Activated CD4-positive, CD25-positive, alpha-beta regulatory T cell treated with anti-CD3 and anti-CD28 coated beads, Interleukin-2, amount 50 U/mL, for 24 hours (primary cell): ENCODE results near the gene MRTFA.
"Not testable (repeated sequence)": the region's sequence is repeated elsewhere in the genome, so short reads cannot be mapped to it uniquely, and the experiment has no call there.

ENCODE experiments used
- ATAC-seq, 2 donors: fragments of 150-1000 bp; cut with Tn5 transposase; one replicate each; pipeline ENCODE4 v1.10.0; 2021; ENCODE audit warnings: mild to moderate bottlenecking in 1 of 2, moderate library complexity in 1 of 2

The MRTFA gene

DNA sequence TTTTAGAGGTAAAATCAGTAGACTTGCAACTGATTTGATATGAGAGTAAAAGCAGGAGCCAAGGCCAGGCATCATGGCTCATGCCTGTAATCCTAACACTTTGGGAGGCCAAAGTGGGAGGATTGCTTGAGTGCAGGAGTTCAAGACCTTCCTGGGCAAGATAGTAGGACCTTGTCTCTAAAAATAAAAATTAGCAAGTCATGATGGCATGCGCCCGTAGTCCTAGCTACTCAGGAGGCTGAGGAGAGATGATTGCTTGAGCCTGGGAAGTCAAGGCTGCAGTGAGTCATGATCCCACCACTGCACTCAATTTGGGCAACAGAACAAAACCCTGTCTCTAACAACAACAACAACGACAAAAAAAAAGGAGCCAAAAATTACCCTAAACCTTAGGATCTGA, 252.6 kb downstream of the MRTFA start:
- ATAC-seq: no peak

DNA sequence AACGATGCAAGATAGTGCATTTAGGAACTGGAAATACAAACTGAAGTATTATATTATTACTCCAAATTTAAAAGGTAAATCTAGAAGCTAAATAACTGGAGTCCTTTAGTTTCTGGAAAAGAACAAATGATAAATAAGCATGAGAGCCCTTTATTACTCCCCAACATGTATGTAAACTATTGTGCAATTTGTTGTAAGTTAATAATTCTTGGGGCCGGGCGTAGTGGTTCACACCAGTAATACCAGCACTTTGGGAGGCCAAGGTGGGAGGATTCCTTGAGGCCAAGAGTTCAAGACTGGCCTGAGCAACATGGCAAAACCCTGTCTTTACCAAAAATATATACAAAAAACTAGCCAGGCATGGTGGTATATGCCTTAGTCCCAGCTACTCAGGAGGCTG, 255.1 kb downstream of the MRTFA start:
- ATAC-seq: no peak

DNA sequence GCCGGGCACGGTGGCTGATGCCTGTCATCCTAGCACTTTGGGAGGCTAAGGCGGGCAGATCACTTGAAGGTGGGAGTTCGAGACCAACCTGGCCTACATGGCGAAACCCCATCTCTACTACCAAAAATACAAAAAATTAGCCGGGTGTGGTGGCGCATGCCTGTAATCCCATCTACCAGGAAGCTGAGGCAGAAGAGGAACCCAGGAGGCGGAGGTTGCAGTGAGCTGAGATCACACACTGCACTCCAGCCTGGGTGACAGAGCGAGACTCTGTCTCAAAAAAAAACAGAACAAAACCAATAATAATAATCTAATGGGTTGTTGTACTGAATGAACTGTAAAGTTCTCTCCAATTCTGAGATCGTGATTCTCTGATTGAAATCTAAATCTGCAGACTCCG, 258.1 kb downstream of the MRTFA start:
- not testable (repeated sequence) for ATAC-seq

DNA sequence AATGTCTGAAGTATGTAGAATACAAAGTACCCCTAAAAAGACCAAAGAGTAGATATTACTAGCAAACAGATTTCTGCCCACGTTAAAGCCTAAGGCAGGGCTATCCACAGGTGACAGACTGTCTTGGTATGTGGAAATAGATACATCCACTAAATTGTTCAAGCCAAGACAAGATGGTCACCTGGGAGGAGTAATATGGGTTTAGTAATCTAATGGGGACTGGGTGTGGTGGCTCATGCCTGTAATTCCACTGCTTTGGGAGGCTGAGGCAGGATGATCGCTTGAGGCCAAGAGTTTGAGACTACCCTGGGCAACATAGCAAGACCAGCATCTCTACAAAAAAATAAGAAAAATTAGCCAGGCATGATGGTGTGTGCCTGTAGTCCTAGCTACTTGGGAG, 258.6 kb downstream of the MRTFA start:
- ATAC-seq: no peak

DNA sequence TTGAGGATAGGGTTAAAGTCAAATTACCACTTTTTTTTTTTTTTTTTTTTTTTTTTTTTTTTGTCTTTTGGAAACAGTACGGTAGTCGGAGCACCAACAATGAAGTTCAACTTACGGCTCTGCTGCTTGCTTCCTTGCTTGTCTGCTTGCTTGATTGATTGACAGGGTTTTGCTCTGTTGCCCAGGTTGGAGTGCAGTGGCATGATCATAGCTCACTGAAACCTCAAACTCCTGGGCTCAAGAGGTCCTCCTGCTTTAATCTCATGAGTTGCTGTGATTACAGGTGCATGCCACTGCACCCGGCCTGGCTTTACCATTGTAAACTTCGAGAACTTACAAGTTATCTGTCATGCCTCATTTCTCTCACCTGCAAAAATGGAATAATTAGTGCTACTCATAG, 260.4 kb downstream of the MRTFA start:
- no peak for ATAC-seq

DNA sequence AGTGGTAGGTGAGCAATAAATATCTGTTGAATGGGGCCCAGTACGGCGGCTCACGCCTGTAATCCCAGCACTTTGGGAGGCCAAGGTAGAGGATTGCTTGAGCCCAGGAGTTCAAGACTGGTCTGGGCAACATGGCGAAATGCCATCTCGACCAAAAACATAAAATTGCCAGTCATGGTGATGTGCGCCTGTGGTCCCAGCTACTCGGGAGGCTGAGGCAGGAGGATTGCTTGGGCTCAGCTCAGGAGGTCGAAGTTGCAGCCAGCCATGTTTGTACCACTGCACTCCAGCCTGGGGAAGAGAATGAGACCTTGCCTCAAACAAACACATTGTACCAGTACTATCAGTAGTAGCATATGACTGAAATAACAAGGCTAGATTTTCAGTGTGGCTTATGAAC, 262.0 kb downstream of the MRTFA start:
- ATAC-seq: no peak

DNA sequence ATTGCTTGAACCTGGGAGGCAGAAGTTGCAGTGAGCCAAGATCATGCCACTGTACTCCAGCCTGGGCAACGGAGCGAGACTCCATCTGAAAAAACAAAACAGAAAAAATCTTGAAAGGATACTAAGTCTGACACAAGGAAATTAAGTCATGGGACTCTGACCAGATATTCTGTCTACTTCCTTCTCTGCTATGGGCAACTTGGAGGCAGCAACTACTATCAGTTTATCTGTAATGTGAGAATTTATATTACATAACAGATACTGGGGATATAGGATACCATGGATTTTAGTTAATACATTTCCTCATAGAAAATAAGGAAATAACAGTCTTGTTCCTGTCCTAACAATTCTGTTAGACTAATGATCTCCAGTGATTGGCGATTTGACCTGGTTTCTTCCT, 267.7 kb downstream of the MRTFA start:
- no peak for ATAC-seq

DNA sequence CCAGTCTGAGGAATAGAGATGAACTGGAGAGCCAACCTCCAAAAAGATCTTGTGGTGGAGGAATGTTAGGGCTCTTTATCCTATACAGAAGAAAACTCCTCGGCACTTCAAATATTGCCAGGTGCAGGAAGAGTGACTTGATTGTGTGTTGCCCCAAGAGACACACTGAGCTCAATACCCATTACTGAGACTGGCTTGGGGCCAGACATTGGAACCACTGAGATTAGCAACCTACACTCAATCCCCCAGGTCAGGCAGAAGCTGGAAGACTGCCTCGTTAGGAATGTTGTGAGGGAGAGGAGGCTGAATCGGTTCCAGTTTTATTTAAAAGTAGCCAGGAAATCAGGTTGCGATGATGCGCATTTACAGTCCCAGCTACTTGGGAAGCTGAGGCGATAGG, 268.5 kb downstream of the MRTFA start:
- no peak for ATAC-seq

DNA sequence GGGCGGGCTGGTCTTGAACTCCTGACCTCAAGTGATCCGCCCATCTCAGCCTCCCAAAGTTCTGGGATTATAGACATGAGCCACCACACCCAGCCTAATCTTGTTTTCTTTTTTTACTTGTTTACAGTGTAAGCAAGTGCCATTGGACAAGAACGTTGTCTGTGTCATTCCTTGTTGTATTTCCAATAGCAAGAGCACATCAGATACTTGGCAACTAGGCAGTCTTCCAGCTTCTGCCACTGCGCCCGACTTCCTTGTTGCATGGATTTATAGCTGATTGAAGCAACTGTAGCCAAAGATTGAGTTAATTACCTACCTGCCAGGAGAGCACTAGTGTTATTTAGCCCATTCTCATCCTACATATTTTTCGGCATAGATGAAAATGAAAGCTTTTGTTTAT, 269.2 kb downstream of the MRTFA start:
- no peak for ATAC-seq

DNA sequence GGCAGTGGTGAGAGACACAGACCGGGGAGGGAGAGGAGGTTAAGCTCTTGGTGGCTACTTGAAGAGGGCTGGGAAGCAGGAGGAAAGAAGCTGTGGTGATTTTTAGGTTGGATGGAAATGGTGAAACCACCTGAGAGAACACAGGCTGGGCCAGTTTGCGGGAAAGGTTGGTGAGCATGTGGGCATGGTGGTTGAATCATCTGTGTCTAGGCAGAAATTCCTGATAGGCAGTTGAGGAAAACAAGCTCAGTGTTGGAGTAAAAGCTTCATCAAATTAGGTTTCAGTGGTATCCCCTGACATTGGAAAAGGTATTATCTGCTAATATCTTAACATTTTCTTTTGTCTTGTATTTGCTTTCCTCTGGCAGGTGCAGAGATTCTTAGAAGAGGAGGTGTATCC, 270.5 kb downstream of the MRTFA start:
- ATAC-seq: no peak

DNA sequence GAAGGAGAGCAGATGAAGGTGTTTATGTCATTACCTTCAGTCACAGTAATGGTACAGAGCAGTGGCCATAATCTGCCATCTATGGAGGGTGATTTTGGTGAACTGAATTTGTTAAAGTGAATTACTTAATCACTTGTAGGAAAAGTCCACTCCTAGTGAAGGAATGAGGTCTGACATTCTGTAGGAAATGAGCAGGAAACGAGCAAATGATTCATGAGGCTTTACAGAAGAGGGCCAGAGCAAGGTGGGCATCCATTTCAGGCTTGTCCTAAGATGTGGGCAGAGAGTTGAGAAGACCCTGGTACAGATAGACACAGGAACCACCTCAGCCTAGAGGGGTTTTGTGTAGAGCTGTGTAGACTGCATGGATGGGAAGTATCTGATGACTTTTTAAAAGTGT, 272.1 kb downstream of the MRTFA start:
- no peak for ATAC-seq

DNA sequence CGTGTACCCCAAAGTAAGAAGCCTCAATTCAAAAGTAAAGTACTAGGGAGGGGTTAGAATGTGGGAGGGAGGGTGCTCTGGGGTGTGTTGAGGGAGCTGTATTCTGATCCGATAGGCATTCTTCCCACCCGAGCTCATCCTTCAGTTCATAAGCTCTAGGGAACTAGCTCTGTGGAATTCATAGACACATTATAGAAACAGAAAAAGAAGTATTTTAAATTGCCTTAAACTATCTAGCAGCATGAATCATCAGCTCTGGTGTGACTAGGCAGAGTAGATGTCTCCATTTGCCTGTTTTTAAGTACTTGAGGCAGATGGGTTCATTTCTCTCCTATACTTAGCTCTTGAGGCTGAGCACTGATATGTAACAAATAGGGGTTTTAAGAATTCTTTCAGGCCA, 273.5 kb downstream of the MRTFA start:
- ATAC-seq: no peak

DNA sequence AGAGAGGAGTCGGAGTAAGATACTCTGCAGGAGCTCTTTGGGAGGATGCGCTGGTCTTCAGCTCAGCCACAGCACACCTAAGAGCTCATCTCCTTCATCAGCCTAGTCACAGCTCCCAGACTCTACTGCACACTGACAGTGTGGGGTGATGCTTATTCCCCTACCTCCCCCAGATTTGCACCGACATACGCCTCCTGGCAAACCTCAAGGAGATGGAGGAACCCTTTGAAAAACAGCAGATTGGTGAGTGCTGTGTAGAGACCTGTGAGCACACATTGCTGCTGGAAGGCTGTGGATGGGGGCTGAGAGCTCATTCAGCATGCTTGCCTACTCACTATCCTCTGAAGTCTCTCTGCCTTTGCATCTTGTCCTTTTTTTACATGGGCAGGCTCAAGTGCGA, 275.4 kb downstream of the MRTFA start:
- ATAC-seq: no peak
